ENCODE measurements around the gene MT1M.

DNA sequence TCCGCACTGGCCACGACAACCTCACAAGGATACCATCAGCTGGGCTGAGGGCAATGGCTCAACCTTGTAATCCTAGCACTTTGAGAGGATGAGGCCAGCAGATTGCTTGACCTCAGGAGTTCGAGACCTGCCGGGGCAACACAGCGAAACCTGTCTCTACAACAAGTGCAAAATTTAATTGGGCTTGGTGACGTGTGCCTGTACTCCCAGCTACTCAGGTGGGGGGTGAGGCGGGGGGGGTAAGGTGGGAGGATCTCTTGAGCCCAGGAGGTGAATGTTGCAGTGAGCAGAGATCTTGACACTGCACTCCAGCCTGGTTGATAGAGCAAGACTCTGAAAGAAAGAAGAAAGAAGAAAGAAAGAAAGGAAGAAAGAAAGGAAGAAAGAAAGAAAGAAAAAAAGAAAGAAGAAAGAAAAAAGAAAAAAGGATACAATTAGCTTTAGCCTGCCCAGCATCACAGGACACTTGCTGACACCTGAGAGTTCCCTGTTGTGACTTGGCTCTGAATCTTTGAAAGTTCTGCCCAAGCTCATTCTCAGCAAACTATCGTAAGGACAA lies 12.0 kb upstream of the MT1M start:
- TF ChIP-seq, protein P1, sequence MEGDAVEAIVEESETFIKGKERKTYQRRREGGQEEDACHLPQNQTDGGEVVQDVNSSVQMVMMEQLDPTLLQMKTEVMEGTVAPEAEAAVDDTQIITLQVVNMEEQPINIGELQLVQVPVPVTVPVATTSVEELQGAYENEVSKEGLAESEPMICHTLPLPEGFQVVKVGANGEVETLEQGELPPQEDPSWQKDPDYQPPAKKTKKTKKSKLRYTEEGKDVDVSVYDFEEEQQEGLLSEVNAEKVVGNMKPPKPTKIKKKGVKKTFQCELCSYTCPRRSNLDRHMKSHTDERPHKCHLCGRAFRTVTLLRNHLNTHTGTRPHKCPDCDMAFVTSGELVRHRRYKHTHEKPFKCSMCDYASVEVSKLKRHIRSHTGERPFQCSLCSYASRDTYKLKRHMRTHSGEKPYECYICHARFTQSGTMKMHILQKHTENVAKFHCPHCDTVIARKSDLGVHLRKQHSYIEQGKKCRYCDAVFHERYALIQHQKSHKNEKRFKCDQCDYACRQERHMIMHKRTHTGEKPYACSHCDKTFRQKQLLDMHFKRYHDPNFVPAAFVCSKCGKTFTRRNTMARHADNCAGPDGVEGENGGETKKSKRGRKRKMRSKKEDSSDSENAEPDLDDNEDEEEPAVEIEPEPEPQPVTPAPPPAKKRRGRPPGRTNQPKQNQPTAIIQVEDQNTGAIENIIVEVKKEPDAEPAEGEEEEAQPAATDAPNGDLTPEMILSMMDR (conservative IDR thresholded peaks at IDR 0.05; ENCODE audit: low read length) = no peak
- no peak for TF ChIP-seq EZH2phosphoT487 (IDR thresholded peaks at IDR 0.05; ENCODE audit: borderline replicate concordance, low read depth, low read length)

Data from OCI-LY7 (cell line).